Right atrium auricular region (tissue), 2 donors: ENCODE measurements around the gene BTNL8. TPM values are rescaled to one million over a fixed set of nuclear protein-coding genes. Genes with fewer than 3 reads are reported as not detected.

ENCODE experiments used
- DNase-seq: peaks from one replicate; pipeline ENCODE4 v3.0.0-alpha.2; 2019; ENCODE audit warnings: low spot score
- H3K27ac ChIP-seq, 2 donors: fragments of 200-600 bp; sonication (generic); 1 replicate in 1 of 2; 2 replicates in 1 of 2; pipeline ENCODE4 v1.5.1; 2016 to 2019
- H3K27me3 ChIP-seq, 2 donors: fragments of 200-600 bp; sonication (generic); one replicate each; pipeline versions ENCODE4 v1.5.1 to v1.6.0; 2017 to 2019
- H3K36me3 ChIP-seq: fragments of 200-600 bp; sonication (generic); one replicate; pipeline ENCODE4 v1.5.1; 2016
- H3K4me1 ChIP-seq, 2 donors: fragments of 200-600 bp; sonication (generic); one replicate each; pipeline versions ENCODE4 v1.5.1 to v1.6.0; 2017 to 2019
- H3K4me3 ChIP-seq, 2 donors: fragments of 200-600 bp; sonication (generic); 1 replicate in 1 of 2; 2 replicates in 1 of 2; pipeline ENCODE4 v1.5.1; 2017 to 2019; ENCODE audit warnings: mild to moderate bottlenecking in 1 of 2, moderate library complexity in 1 of 2
- H3K9me3 ChIP-seq, 2 donors: fragments of 200-600 bp; sonication (generic); one replicate each; pipeline ENCODE4 v1.5.1; 2019
- CTCF ChIP-seq, 2 donors: fragments of 200-600 bp; sonication (generic); IDR thresholded peaks; one replicate each; pipeline ENCODE4 v1.5.1; 2019; ENCODE audit warnings: antibody characterized with exemption in 2 of 2
- total RNA-seq, 2 donors: library from RNA; depleted of rRNA; stranded (reverse); fragments of >200 nt; gene quantifications; one replicate each; pipeline ENCODE4 v1.1.0, GENCODE V29; 2016

The BTNL8 gene
- total RNA-seq, 2 donors from 2014 or later = 0.48 to 0.59 TPM

GRCh38 chr5:180909782-180910181 lies 10.8 kb downstream of the BTNL8 start:
- Histone ChIP-seq H3K4me3 (no peak overlapping the region), H3K4me1 (no peaks in the 10 kb centered on the region), H3K27me3 (no peaks in the 10 kb centered on the region), H3K27ac (no peak overlapping the region), H3K36me3 (no peaks in the 10 kb centered on the region), H3K9me3 (no peaks in the 10 kb centered on the region)
- no peak for DNase-seq
- no peak for TF ChIP-seq CTCF (IDR thresholded peaks at IDR 0.05)

GRCh38 chr5:180910182-180910581 lies 11.2 kb downstream of the BTNL8 start:
- H3K27ac ChIP-seq = no peak overlapping the region
- H3K4me1 ChIP-seq = no peaks in the 10 kb centered on the region
- no peaks in the 10 kb centered on the region for H3K36me3 ChIP-seq
- no peaks in the 10 kb centered on the region for H3K27me3 ChIP-seq
- no peak for DNase-seq
- no peaks in the 10 kb centered on the region for H3K9me3 ChIP-seq
- no peak for TF ChIP-seq CTCF (IDR thresholded peaks at IDR 0.05)
- no peak overlapping the region for H3K4me3 ChIP-seq

- H3K27ac ChIP-seq = no peak overlapping the region
- no peaks in the 10 kb centered on the region for H3K4me1 ChIP-seq
- no peaks in the 10 kb centered on the region for H3K36me3 ChIP-seq
- H3K9me3 ChIP-seq = no peaks in the 10 kb centered on the region
- no peak for TF ChIP-seq CTCF (IDR thresholded peaks at IDR 0.05)
- H3K27me3 ChIP-seq = no peaks in the 10 kb centered on the region
- H3K4me3 ChIP-seq = no peak overlapping the region
- no peak for DNase-seq
These were observed 11.8 kb downstream of the BTNL8 start for GRCh38 chr5:180910735-180911134.

GRCh38 chr5:180914646-180915045 lies 15.7 kb downstream of the BTNL8 start:
- no peak for TF ChIP-seq CTCF (IDR thresholded peaks at IDR 0.05)
- Histone ChIP-seq H3K27ac (no peak overlapping the region), H3K4me1 (no peaks in the 10 kb centered on the region)

GRCh38 chr5:180915924-180916323 lies 17.0 kb downstream of the BTNL8 start:
- H3K4me3 ChIP-seq = no peak overlapping the region
- no peaks in the 10 kb centered on the region for H3K4me1 ChIP-seq
- H3K27ac ChIP-seq = no peak overlapping the region
- no peaks in the 10 kb centered on the region for H3K36me3 ChIP-seq
- H3K9me3 ChIP-seq = no peaks in the 10 kb centered on the region
- DNase-seq = no peak
- TF ChIP-seq CTCF (IDR thresholded peaks at IDR 0.05) = no peak
- H3K27me3 ChIP-seq = no peaks in the 10 kb centered on the region

More at GRCh38 chr5:180914646-180915045, 15.7 kb downstream of the BTNL8 start:
- no peak for DNase-seq
- Histone ChIP-seq H3K27me3 (no peaks in the 10 kb centered on the region), H3K36me3 (no peaks in the 10 kb centered on the region), H3K9me3 (no peaks in the 10 kb centered on the region), H3K4me3 (no peak overlapping the region)

GRCh38 chr5:180918380-180918779 lies 19.4 kb downstream of the BTNL8 start:
- no peaks in the 10 kb centered on the region for H3K36me3 ChIP-seq
- H3K4me3 ChIP-seq = no peak overlapping the region
- no peaks in the 10 kb centered on the region for H3K27me3 ChIP-seq
- no peak for TF ChIP-seq CTCF (IDR thresholded peaks at IDR 0.05)
- H3K27ac ChIP-seq = no peak overlapping the region
- no peaks in the 10 kb centered on the region for H3K4me1 ChIP-seq
- DNase-seq = no peak
- H3K9me3 ChIP-seq = peaks cover 0 to 9% of the 10 kb centered on the region in 2 donors
